HG03520 (cell line): ENCODE data around the gene TMEM231.

Experiments
- ATAC-seq: cut with Tn5 transposase; IDR thresholded peaks from one replicate; pipeline ENCODE4 v1.9.1; 2021; ENCODE audit warnings: mild to moderate bottlenecking, moderate library complexity; ENCODE audit not compliant: unreplicated experiment

TMEM231 gene

GRCh38 chr16:75494661-75495075 is 61.4 kb downstream of the TMEM231 start:
- no peak for ATAC-seq

GRCh38 chr16:75494184-75494583 is 61.9 kb downstream of the TMEM231 start:
- no peak for ATAC-seq

GRCh38 chr16:75491876-75492275 is 64.2 kb downstream of the TMEM231 start:
- ATAC-seq: no peak

DNA sequence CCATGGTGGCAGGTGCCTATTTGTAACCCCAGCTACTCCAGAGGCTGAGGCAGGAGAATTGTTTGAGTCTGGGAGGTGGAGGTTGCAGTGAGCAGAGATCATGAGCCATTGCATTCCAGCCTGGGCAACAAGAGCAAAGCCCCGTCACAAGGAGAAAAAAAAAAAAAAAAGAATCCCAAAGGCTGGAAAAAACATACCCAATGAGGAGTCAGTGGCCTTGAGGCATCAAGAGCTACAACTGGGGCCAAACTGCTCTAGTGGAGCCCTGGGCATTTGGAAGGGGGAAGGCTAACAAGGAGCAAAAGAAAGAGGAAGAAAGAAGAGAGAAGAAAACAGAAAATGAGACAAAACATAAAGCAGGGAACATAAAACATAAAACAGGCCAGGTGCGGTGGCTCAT is 67.7 kb downstream of the TMEM231 start:
- no peak for ATAC-seq
